ENCODE results near the gene ERC2.

- no peak for TF ChIP-seq ZNF224 (CRISPR knock-in tag; IDR thresholded peaks at IDR 0.05)
- TF ChIP-seq POLR2A (IDR thresholded peaks at IDR 0.05; ENCODE audit: insufficient read depth in 1 of 2, low read depth in 2 of 2, low read length in 2 of 2), result no peak
- TF ChIP-seq STAT6 (CRISPR knock-in tag; IDR thresholded peaks at IDR 0.05; ENCODE audit: borderline replicate concordance), result no peak
- no peak for TF ChIP-seq GATAD2A (CRISPR knock-in tag; IDR thresholded peaks at IDR 0.05)
- no peak for TF ChIP-seq CTCF (CRISPR knock-in tag; IDR thresholded peaks at IDR 0.05)
- no peak for TF ChIP-seq POGK (CRISPR knock-in tag; conservative IDR thresholded peaks at IDR 0.05)
- TF ChIP-seq ESRRA (CRISPR knock-in tag; IDR thresholded peaks at IDR 0.05; ENCODE audit: low read depth), result no peak
- TF ChIP-seq MAFF (IDR thresholded peaks at IDR 0.05; ENCODE audit: low read depth, low read length), result no peak
- no peak for TF ChIP-seq XRCC5 (optimal IDR thresholded peaks at IDR 0.05; ENCODE audit: low read length)
- no peak for TF ChIP-seq ATF1 (CRISPR knock-in tag; IDR thresholded peaks at IDR 0.05)
Observed at GRCh38 chr3:55471522-55472280, 996.6 kb downstream of the ERC2 start.
